HG02943 (cell line): ENCODE measurements around the gene PI4KB.

Source experiments
- ATAC-seq: cut with Tn5 transposase; IDR thresholded peaks from one replicate; pipeline ENCODE4 v1.9.1; 2021; ENCODE audit warnings: mild to moderate bottlenecking, low read depth, moderate library complexity; ENCODE audit not compliant: unreplicated experiment

Gene PI4KB

DNA sequence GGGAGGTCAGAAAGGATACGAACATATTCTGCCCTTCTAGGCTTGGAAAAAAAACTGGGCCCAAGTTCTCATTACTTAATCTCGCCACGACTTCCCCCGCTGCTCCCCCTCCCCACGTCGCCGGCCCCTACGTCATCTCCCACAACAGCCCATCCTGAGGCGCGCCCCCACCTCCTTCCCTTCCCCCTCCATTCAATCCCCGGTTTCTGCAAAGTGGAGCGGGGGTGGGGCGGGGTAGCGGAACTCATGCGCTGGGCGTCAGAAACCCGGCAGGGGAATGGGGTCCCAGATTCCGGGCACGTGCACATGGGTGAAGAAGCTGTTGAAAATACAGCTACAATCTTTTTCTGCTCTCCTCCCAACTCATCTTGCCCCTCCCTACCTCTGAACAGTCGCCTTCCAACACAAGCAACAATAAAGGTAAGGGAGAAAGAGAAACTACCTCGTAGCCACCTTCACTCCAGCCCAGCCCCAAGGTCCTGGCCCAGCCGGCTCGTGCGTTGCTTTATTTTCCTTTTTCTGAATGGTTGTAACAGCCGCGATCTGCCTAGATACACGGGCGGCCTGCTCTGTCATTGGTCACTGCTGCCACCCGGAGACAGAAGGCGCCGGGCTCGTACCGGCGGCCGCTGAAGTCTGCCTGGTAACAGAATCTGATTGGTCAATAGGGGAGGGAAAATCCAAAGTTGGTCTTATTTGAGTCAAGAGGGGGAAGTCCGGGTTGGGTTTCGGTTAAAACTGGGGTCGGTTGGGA is 19.7 kb upstream of the PI4KB start, which contains the start of gene RFX5:
Gene RFX5 (minus strand): TSS at position 484 of the 754 bp plus-strand sequence. CDS start 932 bp downstream, outside the sequence.
- ATAC-seq = peak; percentile 94

DNA sequence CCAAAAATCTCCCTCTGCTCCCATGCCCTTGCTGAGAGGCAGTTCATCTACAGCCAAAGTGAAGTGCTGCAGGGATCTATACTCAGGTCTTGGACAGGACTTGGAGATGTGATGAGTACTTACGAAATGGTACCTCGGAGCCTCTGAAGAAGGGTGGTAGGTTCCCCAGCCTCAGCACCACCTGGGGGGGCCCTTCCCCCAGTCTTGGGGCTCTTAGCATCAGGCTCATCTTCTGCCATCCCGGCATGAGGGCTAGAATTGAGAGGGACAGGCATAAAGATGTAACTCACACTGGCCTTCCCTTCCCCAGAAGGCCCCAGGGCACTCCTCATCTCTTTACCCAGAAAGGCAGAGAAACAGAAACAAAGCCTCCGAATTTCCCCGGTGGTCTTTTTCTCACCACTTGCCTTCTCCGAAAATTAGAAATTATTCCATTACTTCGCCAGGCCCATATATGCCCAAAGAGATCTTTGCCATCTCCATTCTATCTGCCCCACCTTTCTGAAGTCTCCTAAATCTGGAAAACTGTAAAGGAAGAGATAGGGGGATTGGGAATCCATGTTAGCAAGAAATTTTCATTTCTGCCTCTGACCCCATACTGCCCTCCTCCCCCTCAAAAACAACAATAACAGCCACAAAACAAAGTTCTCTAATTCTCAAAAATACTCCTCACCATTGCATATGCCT is 19.0 kb upstream of the PI4KB start:
- ATAC-seq = no peak

DNA sequence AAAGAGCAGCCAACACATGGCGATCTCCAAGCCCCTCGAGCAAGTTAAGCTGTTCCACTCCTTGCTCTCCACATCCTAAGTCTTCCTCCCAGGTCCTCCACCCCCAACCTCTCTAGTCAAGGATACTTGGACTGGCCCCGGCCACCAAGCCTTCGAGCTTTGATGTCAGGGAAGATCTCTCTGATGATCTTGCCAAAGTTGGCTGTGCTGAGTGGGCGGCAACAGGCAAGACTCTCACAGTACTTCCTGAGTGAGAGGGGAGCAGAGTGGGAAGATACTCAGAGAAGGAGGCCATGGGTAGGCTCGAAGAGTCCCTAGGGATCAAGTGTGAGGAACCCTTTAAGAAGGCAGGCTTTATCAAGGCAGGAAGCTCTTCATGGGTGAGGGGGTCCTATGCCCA is 17.1 kb upstream of the PI4KB start:
- no peak for ATAC-seq

DNA sequence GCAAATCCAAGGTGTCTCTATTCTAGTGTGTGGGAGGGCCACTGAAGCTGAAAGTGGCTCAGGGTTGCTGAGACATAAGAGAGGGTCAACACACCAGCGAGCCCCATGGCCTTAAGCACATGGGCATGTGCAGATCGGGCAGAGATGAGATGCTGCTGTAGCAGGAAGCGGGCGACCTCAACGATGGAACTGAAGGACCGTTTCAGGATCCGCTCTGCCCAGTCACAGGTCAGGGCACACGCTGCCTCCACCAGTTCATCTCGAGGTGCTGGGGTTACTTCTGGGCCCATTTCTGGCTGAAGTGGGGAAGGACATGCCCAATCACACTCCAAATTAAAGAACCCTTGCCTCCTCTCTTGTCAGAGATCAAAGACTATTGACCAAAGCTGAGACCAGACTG is 16.4 kb upstream of the PI4KB start:
- no peak for ATAC-seq

DNA sequence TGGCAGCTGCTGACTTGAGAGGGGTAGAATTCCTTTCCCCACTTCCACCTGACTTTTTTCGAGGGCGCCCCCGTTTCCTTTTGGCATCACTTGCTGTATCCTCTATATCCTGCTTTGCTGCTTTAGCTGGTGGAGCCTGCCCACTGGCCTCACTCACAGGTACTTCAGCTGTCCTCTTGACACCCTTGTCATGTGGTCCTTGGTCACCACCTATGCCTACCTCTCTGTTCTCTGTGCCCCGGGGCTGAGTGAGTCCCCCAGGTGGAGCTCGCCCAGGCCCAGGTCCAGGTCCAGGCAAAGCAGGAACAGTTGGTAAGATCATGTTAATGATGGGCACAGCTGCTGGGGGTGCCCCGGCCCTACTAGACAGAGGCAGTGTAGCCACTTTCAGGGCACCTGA is 15.4 kb upstream of the PI4KB start:
- ATAC-seq = no peak

DNA sequence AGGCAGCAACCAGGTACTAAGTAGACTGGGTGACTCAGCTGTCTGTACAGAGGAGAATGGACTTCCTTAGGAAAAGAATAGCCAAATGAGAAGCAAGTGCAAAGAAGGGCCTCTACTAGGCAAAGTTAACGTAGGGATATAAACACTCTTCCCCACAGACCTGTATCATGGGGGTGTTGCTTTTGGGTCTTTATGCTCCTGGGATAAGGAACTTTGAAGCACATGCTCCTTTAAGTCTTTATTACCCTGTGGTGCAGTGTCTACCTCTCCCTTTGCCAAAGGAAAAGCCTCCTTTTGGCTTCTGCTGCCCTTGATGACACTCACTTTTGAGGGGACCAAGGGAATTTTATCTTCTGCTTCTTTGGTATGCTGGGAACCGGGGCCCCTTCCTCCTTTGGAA is 14.8 kb upstream of the PI4KB start:
- no peak for ATAC-seq

DNA sequence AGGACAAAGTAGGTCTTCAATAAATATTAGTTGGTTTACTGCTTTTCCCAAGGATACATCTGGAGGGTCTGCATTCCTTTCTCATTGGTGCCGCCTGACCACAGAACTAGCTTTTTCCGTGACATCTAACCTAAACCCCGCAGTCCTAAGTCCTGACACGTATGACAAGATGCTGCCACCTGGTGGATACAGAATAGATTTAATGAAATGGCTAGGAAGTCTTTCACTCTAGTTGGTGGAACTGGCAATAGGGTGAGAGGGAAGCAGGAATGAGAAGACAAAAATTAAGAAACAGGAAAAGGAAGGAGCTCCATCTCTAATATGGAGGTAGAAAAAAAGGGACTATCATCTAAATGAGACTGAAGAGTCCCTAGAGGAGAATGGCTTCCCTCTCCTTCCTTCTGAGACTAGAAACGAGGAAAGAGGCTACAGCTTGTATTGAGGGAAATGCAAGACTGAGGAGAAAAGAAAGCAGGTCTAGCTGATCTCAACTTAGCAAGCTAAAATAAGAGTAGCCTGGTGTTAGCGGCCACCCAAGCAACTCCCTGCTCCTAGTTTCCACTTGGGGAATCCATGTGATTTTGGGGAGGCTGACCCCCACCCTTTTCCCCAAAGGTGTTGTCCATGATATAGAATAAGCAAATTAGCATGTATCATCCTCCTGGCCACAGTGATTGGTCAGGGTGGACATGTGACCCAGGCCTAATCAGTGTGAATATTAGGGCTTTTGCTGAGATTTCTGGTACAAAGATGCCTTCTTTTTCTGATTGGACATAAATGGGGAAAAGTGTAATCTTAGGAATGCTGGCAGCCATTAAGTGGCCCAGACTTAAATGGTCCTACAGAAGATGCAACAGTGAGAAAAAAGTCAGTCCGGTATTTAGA is 13.9 kb upstream of the PI4KB start:
- ATAC-seq = no peak

DNA sequence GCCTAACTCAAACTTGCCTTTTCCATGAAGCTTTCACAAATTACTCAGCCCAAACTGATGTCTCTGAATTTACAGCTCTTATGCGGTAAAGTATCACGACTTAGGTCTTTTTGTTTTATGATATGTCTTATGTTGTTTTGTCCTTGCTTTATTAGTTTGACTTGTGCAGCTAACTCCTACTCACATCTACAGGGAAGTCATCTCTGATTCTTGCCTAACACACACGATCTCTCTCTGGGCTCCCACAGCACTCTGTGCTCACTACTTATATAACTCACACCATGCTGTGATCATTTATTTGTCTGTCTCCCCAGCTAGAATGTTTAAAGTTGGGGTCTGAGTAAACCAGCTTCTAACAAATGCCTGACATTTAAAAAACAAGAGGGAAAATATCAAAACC is 9.3 kb upstream of the PI4KB start:
- no peak for ATAC-seq

DNA sequence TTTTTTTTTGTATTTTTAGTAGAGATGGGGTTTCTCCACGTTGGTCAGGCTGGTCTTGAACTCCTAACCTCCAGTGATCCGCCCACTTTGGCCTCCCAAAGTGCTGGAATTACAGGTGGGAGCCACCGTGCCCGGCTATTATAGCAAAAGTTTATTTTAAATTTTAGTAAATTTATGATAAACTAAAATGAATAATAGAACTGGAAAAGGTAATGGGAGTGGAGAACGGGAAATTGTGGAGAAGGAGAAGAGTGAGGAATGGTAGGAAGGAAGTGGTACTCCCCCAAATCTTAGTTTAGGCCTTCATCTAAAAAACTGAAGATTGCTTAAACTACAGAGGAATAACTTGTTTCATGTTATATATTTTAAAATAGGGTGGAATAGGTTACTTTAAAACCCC is 7.6 kb upstream of the PI4KB start:
- no peak for ATAC-seq

DNA sequence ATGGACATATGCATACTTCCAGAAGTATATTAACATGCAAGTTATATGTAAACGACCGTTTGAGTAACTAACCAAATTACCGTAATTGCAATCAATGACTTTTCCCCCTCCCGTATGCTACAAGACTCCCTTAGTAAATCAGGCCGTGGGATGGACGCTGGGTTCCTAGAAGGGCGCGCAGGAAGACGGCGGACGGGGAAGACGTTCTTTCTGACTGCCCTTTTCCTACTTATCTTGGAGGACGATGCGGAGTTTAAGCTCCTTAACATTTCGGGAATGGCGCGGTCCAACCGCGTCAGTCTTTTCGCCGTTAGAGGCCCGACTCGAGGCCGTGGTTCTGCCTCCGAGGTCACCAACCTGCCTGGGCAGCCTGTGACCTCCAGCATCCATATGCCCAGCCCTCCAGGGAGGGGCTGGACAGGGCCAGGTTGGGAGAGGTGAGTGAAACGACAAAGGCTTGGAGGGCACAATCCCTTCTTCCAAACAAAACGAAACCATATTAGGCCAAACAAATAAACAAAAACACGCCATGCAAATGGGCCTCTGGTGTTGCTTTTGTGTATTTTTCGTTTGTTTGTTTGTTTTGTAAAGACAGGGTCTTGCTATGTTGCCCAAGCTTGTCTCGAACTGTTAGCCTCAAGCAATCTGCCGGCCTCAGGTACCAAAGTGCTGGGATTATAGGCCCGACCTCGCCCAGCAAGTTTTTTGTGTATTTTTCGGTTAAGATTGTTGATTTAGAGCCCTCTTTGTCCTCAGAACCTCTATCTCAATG is 873 bp upstream of the PI4KB start:
- ATAC-seq = no peak

DNA sequence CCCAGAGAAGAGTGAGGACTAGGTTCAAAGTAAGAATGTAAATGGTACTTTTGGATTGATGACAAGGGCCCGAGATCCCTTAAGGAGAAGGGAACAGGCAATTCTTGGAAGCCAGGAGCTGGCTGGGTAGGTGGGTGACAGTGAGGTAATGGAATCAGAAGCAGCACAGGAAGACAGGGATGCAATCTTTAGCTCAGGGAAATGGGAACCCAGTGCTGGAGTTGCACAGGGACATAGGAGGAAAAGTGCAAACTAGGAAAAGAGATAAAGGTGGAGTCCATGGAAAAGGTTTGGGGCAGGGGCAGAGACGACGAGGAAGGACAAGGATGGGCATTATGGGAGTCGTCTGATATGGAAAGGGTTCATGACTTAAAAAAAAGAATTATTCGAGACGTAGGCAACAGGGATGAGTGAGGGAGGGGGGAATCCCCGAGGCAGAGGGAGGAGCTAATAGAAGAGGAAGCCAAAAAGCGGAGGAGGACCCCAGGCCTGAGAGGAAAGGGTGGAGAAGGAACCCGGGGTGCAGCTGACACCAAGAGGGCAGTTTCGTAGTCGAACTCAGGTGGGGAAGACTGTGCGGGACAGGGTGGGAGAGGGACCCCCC is 495 bp downstream of the PI4KB start:
- peak; percentile 38 for ATAC-seq

DNA sequence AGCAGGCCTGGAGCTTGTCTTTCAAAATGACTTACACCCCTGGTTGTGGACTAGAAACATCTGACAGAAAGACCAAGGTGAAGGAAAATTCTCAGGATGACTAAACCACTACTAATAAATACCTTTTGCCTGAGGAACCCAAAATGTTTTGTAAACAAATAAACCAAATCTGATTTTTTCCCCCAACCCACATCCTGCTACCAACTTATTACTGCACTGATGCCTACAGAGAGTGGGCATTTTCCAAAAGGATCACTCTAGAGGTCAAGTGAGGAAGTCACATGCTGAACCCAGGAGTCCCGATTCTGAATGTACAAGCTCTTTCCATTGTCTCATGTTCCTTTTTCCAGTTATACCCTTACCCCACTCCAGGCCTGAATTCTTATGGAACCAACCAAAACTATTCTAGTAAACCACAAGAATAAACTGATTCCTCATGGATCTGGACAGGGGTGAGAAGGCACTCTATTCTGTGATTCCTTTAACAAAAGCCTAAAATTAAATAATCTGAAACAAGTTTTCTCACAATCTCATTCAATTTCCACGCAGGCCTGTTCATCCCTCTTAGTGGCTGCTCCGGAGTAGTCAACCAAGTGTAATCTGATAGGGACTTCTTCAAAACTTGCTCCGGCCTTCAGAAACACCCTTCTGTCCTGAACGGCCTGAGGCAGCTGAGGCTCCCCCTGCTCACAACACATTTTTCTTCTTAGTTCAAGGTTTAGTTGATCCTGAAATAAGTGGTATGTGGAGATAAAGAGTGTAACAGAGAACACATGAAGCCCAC is 1.4 kb downstream of the PI4KB start:
- ATAC-seq = no peak

DNA sequence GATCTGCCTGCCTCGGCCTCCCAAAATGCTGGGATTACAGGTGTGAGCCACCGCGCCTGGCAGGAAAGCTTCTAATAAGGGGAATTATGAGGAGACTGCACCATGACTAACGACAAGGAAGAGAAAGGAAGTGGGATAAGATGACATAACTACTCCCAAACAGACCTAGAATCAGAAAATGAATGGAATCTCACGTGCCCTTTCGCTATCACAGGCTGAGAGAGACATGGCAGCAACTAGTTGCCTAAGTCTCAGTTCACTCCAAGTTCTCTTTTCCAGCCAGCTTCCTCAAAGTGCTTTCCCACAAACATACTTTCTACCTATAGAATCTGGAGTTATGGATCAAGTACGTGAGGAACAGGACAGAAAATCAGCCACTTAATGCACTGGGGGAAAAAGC is 2.0 kb downstream of the PI4KB start:
- no peak for ATAC-seq

DNA sequence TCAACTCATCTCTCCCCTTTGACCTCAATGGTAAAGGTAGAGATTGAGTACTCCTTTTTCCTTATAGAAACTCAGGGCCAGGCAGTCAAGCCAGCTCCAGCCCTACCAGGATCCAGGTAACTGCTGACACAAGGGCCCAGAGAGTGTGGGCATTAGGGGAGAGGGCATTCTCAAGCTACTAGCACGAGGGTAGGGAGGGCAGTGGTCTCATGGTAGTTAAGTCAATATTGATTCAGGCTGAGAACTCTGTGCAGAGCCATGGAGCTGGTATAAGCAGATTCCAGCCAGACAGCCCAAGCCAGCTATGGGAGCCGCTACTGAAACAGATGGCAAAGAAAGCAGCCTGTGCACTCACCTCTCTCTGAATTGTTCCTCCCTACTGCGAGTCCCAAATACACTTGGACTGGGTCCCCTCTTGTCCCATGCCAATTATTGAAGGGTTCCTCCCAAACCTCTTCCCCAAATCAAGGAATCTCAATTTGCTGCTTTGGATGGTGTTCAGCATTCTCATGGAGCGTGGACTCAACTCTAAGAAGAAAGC is 2.8 kb downstream of the PI4KB start:
- ATAC-seq = no peak

DNA sequence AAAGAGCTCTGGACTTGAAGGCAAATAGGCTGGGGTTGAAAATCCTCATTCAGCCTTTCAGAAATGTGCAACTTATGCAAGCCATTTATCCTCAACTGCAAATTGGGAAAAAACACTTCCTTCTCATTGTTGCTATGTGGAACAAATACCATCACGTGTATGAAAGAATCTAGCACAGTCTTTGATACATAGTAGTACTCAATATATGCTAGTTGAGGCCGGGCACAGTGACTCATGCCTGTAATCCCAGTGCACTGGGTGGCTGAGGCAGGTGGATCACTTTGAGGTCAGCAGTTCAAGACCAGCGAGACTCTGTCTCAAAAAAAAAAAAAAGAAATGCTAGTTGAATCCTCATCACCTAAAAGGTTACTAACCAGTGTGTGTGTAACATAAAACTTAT is 8.2 kb downstream of the PI4KB start:
- no peak for ATAC-seq

DNA sequence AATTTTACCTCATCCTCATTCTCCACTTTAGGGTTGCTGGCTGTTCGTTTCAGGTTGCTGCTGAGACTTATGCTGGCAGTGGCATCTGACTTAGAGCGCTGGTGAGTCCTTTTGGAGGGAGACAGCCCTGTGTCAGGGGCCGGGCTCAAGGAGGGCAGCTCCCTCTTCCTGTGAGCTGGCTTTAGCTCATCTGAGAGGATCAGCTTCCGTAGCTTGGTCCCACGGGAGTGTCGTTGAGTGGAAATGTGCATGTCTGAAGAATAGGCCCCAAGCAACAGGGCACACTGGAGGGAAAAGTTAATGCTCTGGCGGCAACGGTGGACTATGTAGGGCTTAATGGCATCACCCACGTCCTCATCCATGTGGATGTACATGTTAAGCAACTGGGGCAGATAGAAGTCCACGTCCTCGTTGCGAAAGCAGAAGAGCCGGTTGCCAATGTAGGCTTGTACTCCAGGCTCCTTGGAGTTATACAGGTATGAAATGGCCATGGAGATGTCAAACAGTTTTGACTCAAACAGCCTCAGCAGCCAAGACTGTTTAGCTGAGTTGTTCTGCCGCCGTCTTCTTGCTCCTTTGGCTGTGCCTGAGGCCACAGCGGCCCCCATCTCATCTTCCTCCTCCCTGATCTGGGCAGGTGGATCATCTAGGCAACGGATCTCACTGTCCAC is 11.5 kb downstream of the PI4KB start:
- ATAC-seq = no peak

DNA sequence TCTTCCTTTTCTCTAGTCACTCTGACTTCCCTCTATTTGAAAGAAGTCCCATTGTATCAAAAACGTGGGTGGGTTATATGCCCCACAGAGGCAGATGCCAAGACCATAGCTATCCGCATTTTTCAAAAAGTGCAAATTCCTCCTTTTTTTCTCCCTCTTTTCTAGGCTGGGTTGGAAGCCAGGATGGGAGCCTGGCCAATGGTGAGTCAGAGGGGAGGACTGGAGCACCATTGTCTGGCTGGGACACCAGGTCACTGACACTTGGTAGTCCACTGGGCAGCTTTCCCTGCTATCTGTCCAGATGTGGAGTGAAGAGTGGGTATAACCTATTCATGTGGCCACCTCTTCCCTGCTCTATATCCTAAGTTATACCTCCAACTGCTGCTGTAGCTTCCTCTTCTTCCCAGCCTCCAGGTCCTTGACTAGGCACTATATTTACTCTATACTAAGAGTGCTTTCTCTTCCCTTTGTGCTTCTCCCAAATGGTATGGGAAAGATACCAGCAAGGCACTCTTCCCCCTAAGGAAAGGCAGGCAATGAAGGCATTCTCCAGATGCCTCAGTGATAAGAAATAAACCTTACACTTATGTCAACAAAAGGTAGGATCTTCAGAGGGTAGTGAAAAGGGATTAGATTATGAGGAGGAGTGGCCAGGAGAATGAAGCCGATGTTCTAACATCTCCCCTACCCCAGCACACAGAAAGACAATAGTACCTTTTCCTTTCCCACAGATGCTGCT is 12.9 kb downstream of the PI4KB start:
- ATAC-seq = no peak

DNA sequence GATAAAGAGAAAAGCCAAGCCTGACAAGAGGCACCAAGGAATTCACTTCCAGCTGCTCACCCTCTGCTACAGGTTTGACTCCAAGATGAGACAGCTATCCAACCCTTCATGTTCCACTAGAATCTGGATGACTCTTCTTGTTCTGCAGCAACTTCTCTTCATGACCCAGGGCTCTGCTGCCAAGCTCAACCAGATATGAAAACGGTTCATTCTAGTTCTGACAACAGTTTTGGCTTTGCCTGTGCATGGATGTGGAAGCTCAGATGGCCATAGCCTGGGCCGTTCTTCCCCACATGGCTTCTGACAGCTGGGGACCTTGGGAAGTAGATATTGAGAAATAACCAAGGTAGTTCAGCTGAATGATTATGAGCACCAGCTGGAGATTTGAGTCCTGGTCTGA is 13.7 kb downstream of the PI4KB start:
- ATAC-seq = no peak
